HL-60 (cell line): ENCODE data around the gene ARTN.

Experiments
- GABPA ChIP-seq: IDR thresholded peaks from 2 replicates; pipeline ENCODE4 v1.6.1; 2012; ENCODE audit warnings: low read depth
- POLR2AphosphoS5 ChIP-seq: IDR thresholded peaks from 2 replicates; pipeline ENCODE4 v1.6.1; 2012; ENCODE audit warnings: low read depth
- TF ChIP-seq, protein P1 (sequence below): IDR thresholded peaks from one replicate; pipeline ENCODE4 v1.5.1; 2011; ENCODE audit warnings: low read length, control low read depth, inconsistent platforms; ENCODE audit not compliant: insufficient read depth
- TF ChIP-seq, protein P2 (sequence below): IDR thresholded peaks from 2 replicates; pipeline ENCODE4 v1.6.1; 2012; ENCODE audit warnings: low read depth; ENCODE audit not compliant: insufficient replicate concordance

DNA sequence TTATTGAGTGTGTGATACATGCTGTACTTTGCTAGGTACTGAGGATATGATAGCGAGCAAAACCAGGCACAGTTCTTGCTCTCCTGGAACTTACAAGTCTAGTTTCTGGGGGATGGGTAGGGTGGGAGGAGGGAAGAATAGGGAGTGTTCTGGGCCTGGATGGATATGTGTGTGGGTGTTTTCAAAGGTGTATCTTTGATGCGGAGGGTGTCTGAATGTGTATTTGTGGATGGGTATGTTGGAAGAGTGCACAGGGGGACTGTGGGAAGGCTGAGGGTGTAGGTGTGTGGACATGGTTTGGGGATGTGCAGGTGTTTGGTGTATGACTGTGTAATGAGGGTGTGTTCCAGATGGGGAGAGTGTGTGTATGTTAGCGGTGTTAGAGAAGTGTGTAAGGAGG lies 31.7 kb downstream of the ARTN start:
- TF ChIP-seq POLR2AphosphoS5 (no peak), GABPA (no peak)
- TF ChIP-seq, protein P1, sequence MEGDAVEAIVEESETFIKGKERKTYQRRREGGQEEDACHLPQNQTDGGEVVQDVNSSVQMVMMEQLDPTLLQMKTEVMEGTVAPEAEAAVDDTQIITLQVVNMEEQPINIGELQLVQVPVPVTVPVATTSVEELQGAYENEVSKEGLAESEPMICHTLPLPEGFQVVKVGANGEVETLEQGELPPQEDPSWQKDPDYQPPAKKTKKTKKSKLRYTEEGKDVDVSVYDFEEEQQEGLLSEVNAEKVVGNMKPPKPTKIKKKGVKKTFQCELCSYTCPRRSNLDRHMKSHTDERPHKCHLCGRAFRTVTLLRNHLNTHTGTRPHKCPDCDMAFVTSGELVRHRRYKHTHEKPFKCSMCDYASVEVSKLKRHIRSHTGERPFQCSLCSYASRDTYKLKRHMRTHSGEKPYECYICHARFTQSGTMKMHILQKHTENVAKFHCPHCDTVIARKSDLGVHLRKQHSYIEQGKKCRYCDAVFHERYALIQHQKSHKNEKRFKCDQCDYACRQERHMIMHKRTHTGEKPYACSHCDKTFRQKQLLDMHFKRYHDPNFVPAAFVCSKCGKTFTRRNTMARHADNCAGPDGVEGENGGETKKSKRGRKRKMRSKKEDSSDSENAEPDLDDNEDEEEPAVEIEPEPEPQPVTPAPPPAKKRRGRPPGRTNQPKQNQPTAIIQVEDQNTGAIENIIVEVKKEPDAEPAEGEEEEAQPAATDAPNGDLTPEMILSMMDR: no peak
- TF ChIP-seq, protein P2, sequence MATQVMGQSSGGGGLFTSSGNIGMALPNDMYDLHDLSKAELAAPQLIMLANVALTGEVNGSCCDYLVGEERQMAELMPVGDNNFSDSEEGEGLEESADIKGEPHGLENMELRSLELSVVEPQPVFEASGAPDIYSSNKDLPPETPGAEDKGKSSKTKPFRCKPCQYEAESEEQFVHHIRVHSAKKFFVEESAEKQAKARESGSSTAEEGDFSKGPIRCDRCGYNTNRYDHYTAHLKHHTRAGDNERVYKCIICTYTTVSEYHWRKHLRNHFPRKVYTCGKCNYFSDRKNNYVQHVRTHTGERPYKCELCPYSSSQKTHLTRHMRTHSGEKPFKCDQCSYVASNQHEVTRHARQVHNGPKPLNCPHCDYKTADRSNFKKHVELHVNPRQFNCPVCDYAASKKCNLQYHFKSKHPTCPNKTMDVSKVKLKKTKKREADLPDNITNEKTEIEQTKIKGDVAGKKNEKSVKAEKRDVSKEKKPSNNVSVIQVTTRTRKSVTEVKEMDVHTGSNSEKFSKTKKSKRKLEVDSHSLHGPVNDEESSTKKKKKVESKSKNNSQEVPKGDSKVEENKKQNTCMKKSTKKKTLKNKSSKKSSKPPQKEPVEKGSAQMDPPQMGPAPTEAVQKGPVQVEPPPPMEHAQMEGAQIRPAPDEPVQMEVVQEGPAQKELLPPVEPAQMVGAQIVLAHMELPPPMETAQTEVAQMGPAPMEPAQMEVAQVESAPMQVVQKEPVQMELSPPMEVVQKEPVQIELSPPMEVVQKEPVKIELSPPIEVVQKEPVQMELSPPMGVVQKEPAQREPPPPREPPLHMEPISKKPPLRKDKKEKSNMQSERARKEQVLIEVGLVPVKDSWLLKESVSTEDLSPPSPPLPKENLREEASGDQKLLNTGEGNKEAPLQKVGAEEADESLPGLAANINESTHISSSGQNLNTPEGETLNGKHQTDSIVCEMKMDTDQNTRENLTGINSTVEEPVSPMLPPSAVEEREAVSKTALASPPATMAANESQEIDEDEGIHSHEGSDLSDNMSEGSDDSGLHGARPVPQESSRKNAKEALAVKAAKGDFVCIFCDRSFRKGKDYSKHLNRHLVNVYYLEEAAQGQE: no peak
